Measurements from ENCODE around the gene ARID1B.

DNA sequence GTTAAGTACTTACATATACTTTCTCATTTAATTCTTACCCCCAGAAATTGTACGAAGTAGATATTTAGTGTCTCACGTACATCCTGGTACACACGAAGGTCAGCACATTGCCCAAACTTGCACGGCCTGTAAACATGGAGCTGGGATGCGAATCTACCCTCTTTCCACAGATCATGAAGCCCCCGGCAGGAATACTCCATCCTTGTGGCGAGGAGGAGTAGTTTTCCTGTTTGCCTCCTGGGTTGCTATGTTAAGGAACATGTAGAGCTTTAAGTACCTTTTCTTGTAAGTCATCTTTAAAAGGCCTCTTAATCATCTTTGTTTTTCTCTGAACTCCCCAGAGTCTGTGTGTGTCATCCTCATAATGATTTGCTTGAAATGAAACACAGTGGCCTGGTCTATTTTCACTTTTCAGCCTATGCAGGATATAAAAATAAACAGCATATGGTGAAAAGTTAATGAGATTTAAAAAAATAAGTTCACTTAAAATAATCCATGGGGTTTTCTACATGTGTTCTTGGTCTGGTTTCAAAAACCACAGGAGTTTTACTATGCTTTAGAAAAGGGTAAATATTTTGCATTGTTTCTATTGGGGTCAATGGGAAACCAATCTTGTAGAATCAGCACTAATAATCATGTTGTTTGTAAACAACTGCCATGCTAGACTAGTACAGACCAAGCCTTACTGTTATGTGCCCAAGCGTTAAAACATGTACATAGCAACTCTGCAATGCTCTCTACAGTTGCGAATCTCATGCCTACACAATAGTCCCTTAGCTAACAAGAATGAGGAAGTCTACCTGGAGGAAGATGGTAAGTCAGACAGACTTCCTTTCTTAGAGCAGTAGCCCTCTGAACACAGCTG, 9.3 kb upstream of the ARID1B start:
- no peak for TF ChIP-seq POLR2A (IDR thresholded peaks at IDR 0.05; ENCODE audit: borderline replicate concordance, extremely low read depth, insufficient read depth, insufficient read length)
- TF ChIP-seq, protein P1, sequence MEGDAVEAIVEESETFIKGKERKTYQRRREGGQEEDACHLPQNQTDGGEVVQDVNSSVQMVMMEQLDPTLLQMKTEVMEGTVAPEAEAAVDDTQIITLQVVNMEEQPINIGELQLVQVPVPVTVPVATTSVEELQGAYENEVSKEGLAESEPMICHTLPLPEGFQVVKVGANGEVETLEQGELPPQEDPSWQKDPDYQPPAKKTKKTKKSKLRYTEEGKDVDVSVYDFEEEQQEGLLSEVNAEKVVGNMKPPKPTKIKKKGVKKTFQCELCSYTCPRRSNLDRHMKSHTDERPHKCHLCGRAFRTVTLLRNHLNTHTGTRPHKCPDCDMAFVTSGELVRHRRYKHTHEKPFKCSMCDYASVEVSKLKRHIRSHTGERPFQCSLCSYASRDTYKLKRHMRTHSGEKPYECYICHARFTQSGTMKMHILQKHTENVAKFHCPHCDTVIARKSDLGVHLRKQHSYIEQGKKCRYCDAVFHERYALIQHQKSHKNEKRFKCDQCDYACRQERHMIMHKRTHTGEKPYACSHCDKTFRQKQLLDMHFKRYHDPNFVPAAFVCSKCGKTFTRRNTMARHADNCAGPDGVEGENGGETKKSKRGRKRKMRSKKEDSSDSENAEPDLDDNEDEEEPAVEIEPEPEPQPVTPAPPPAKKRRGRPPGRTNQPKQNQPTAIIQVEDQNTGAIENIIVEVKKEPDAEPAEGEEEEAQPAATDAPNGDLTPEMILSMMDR (IDR thresholded peaks at IDR 0.05 in 2 of 3, conservative IDR thresholded peaks at IDR 0.05 in 1 of 3; ENCODE audit: borderline replicate concordance in 1 of 3, insufficient read depth in 1 of 3, low read depth in 2 of 3, low read length in 2 of 3): no peak
